RWPE1 (cell line): Measurements from ENCODE around the gene ZC3H10.

ENCODE experiments used
- CTCF ChIA-PET: fragments of 350-600 bp; sonication (Branson Sonifier 250); formaldehyde crosslinking; extraction: SDS; loops from one replicate; lab custom pipeline; 2021; lab: Yijun Ruan, JAX
- POLR2A ChIA-PET: fragments of 400-600 bp; formaldehyde crosslinking; extraction: SDS; loops from one replicate; lab custom pipeline; 2020; ENCODE audit warnings: antibody characterized with exemption; ENCODE audit not compliant: low non-redundant PET; lab: Yijun Ruan, JAX
- DNase-seq: peaks from one replicate; pipeline ENCODE4 v3.0.0; 2012; ENCODE audit warnings: low spot score
- H3K27ac ChIP-seq: fragments of 450-650 bp; 2 replicates; pipeline ENCODE4 v1.5.1; 2017
- TF ChIP-seq, protein P1 (sequence below): fragments of 450-650 bp; conservative IDR thresholded peaks from 2 replicates; pipeline ENCODE4 v1.5.1; 2017; ENCODE audit warnings: low read depth, mild to moderate bottlenecking

The ZC3H10 gene

GRCh38 chr12:56079723-56080555, 38.1 kb upstream of the ZC3H10 start, which contains the start of gene ERBB3:
Gene ERBB3 (plus strand): TSS chr12:56080165. CDS start chr12:56080301, 136 bp downstream.
- CTCF ChIA-PET, result interaction anchor here (0.6 to 1.8 kb wide), 16 partner anchors 11 to 948 kb away, joined by 3 to 10 read pairs (median 4); partner anchors contain the start of genes PA2G4, SMARCC2, SUOX and ZC3H10
- POLR2A ChIA-PET, result interaction anchor here (0.6 kb wide), 1 partner anchor 24 kb away, joined by 5 read pairs; the partner anchor contains the start of gene PA2G4
- peak; percentile 97 for DNase-seq
- TF ChIP-seq, protein P1, sequence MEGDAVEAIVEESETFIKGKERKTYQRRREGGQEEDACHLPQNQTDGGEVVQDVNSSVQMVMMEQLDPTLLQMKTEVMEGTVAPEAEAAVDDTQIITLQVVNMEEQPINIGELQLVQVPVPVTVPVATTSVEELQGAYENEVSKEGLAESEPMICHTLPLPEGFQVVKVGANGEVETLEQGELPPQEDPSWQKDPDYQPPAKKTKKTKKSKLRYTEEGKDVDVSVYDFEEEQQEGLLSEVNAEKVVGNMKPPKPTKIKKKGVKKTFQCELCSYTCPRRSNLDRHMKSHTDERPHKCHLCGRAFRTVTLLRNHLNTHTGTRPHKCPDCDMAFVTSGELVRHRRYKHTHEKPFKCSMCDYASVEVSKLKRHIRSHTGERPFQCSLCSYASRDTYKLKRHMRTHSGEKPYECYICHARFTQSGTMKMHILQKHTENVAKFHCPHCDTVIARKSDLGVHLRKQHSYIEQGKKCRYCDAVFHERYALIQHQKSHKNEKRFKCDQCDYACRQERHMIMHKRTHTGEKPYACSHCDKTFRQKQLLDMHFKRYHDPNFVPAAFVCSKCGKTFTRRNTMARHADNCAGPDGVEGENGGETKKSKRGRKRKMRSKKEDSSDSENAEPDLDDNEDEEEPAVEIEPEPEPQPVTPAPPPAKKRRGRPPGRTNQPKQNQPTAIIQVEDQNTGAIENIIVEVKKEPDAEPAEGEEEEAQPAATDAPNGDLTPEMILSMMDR, result no peak
- H3K27ac ChIP-seq, result peak within 1 kb of the TSS; percentile 80

DNA sequence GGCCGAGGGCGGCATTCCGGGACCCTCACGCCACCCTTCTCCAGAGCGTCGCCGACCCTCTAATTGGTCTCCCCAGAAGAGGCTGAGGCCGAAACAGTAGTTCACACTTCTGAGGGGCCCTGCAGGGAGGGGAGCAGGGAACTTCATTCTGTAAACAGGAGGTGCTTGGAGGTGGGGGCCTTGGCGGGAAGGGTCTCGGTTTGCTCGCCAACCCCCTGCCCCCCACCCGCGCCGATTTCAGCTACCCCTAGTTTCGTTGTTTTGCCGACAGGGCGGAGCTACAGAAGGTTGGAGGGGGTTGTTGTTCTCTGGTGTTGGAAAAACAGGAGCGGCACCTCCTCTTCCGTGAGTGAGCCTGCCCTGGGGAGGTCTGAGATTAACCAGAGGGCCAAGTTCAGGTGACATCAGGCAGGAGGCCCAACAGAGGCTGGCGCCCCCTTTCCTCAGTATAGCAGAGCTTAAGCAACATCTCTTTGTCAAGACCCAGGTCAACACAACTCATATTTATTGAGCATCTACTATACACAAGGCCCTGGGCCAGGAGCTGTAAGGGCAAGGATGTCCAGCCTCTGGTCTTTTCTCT, 37.4 kb upstream of the ZC3H10 start:
- H3K27ac ChIP-seq, result peak overlapping the region; percentile 80
- ChIA-PET POLR2A (interaction anchor here (0.6 kb wide), 2 partner anchors 408 to 643 kb away, joined by 3 to 6 read pairs; no protein-coding TSS in a partner anchor), CTCF (interaction anchor here (0.6 to 1.8 kb wide), 5 partner anchors 11 to 154 kb away, joined by 3 to 7 read pairs (median 3); no protein-coding TSS in a partner anchor)
- TF ChIP-seq, protein P1, result no peak
- DNase-seq, result no peak

DNA sequence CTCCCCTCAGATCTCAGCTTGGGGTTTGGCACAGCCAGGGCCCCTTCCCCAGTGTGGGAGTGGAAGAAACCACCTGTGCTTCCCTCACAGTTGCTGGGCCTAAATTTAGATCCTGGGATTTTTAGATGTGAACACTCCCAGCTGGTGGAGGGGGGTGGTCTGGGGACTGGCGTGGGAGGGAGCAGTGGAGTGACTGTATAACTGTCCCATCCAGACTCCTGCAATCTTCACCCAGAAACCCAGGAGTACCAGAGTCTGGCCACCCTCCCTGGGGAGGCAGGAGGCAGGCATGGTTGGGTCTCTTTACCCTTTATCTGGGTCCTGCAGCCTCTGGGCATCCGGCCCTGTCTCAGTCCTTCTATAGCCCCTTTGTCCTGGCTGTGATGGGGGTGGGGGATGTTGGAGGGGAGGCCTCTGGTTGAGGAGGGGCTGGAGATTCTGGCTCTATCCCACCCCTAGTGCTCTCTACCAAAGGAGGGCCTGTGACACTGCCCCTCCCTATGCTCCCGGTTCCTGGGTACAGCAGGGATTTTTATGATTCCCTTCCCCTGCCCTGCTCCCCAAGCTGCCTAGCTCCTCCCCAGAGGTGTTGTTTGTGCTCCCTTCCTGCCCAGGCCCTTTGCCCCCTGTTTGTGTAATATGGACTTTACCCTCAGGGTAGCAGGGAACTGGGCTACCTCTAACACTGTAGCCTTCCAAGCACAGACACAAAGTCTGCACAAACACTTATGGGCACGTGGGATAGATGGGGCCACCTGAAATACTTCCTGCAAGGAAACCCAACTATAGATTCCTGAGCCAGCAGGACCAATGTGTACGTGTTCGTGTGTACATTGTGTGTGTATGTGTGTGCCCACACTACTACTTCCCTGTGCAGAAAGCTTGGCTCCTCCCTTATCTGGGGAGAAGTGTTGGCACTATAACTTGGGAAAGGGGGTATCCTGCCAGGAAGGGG, 36.4 kb upstream of the ZC3H10 start:
- CTCF ChIA-PET, result interaction anchor here (0.6 kb wide), 1 partner anchor 96 kb away, joined by 3 read pairs; no protein-coding TSS in a partner anchor
- no peak overlapping the region; the same call in 1 of the 2 replicates for H3K27ac ChIP-seq
- no peak for DNase-seq
- POLR2A ChIA-PET, result no interaction called here
- TF ChIP-seq, protein P1, result no peak

DNA sequence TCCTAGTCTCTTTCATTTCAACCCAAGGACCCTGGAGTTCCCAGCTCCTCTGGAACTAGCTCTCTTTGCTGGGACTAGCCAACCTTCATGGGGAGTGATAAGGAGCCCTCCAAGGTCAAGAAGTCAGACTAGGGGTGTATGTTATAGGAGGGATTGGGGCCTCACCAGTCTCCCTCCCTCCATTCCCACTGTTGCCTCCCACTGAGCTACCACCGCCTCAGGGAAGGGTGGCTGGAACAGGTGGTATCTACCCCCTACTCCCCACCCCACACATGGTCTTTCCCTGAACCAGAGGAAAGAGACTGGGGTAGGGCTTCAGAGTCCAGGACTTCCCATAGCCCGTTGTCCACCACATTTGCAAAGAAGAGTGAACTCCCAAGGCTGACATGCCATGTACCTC, 35.7 kb upstream of the ZC3H10 start:
- H3K27ac ChIP-seq, result no peak overlapping the region
- DNase-seq, result no peak
- CTCF ChIA-PET, result no interaction called here
- POLR2A ChIA-PET, result interaction anchor here (0.5 kb wide), 1 partner anchor 145 kb away, joined by 4 read pairs; no protein-coding TSS in a partner anchor
- TF ChIP-seq, protein P1, result no peak

DNA sequence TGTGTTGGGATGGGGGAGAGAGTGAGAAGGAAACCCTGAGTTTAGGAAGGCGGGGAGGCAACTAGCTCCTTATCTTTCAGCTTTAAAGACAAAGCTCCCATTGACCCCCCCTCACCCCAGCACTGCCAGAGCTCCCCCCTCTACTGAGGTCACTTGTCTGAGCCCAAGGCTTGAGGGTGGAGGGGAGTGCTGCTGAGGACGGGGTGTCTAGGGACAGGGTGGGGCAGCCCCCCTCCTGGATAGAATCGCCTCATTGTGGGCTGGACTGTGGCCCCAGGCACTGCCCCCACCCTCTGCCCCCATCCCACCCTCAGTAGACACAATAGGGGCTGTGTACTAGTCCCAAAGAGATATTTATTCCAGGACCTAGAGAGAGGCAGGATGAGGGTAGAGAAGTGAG, 35.1 kb upstream of the ZC3H10 start:
- TF ChIP-seq, protein P1, result no peak

More for the DNA sequence above, 35.1 kb upstream of the ZC3H10 start:
- CTCF ChIA-PET, result interaction anchor here (0.7 kb wide), 1 partner anchor 37 kb away, joined by 4 read pairs; no protein-coding TSS in a partner anchor
- POLR2A ChIA-PET, result interaction anchor here (0.5 kb wide), 1 partner anchor 144 kb away, joined by 4 read pairs; no protein-coding TSS in a partner anchor
- H3K27ac ChIP-seq, result no peak overlapping the region
- no peak for DNase-seq
